Thyroid gland (tissue), 4 donors: ENCODE measurements around the gene KRT31. TPM values are rescaled to one million over a fixed set of nuclear protein-coding genes. Genes with fewer than 3 reads are reported as not detected.

Source experiments
- DNase-seq, 2 donors: peaks; one replicate each; pipeline ENCODE4 v3.0.0-alpha.2; 2019
- H3K27ac ChIP-seq, 3 donors: fragments of 200-600 bp; sonication (generic); 1 replicate in 2 of 3; 2 replicates in 1 of 3; pipeline ENCODE4 v1.5.1; 2016 to 2019; ENCODE audit warnings: mild to moderate bottlenecking in 1 of 3, moderate library complexity in 1 of 3
- H3K27me3 ChIP-seq: fragments of 200-600 bp; sonication (generic); one replicate; pipeline ENCODE4 v1.5.1; 2019
- H3K36me3 ChIP-seq, 2 donors: fragments of 200-600 bp; sonication (generic); one replicate each; pipeline ENCODE4 v1.5.1; 2016 to 2019
- H3K4me1 ChIP-seq, 2 donors: fragments of 200-600 bp; sonication (generic); one replicate each; pipeline ENCODE4 v1.5.1; 2017 to 2019
- H3K4me3 ChIP-seq, 3 donors: fragments of 200-600 bp; sonication (generic); replicated peaks in 1 of 3; 1 replicate in 2 of 3; 2 replicates in 1 of 3; pipeline ENCODE4 v1.5.1; 2016; ENCODE audit warnings: mild to moderate bottlenecking in 1 of 3
- H3K9me3 ChIP-seq: fragments of 200-600 bp; sonication (generic); one replicate; pipeline ENCODE4 v1.5.1; 2017
- CTCF ChIP-seq, 6 experiments: fragments of 200-600 bp in 3 of 6; fragments of 450-650 bp in 3 of 6; sonication (generic) in 3 of 6; IDR thresholded peaks; one replicate each; pipeline ENCODE4 v1.5.1; 2016 to 2019; ENCODE audit warnings: antibody characterized with exemption in 6 of 6, mild to moderate bottlenecking in 2 of 6, inconsistent platforms in 1 of 6, moderate library complexity in 1 of 6
- POLR2A ChIP-seq, 2 donors: fragments of 450-650 bp; IDR thresholded peaks; one replicate each; pipeline ENCODE4 v1.6.1; 2017; ENCODE audit warnings: antibody characterized with exemption in 2 of 2, mild to moderate bottlenecking in 2 of 2, moderate library complexity in 1 of 2
- WGBS, 2 donors: methylation state at CpG; one replicate each; pipeline ENCODE4 v1.1.5; 2017; 5-methylcytosine and 5-hydroxymethylcytosine counted together
- intact Hi-C: fragments of 100-400 bp; cut with DNase I; formaldehyde crosslinking; loops from one replicate; pipeline ENCODE4 v1.15.1; 2023
- total RNA-seq, 4 donors: library from RNA; depleted of rRNA; stranded (reverse); fragments of >200 nt; gene quantifications; one replicate each; pipeline ENCODE4 v1.2.3, GENCODE V29; 2016

The KRT31 gene
- total RNA-seq, 4 donors from 2014 or later = not detected

DNA sequence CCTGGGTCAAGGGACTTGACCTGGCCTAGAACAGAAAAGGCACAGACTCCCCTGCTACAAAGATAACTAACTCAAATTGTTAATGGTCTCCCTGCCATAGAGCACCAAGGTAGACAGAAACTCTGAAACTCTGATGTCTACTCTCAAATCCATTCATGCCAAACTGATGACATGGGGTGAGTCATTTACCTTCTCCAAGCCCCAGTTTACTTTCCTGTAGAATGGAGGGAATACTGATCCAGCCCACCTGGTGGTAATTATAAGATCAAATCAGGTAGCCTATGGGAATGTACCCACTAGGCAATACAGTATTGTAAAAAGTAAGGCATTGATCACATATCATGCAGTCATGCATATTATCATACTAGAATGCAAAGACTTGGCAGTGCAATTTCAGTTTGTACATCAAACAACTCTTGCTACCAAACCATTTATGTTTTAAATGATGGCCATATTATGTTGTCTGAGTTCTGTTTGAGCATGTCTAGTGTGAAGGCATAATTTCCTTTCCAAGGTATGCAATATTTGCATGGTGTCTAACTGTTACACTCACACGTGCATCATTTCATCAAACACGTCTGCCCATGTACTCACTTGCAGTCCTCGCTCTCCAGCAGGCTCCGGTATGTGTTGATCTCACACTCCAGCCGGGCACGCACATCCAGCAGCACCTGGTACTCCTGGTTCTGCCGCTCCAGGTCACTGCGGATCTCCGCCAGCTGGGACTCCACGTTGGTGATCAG, 3.0 kb downstream of the KRT31 start:
- Histone ChIP-seq H3K27ac (no peak overlapping the region), H3K4me3 (no peak overlapping the region), H3K4me1 (no peaks in the 10 kb centered on the region), H3K27me3 (no peaks in the 10 kb centered on the region), H3K36me3 (no peaks in the 10 kb centered on the region), H3K9me3 (no peaks in the 10 kb centered on the region)
- WGBS, 2 donors = 90% methylated on average over 10 of the region's 10 CpGs
- no peak for DNase-seq
- TF ChIP-seq POLR2A (IDR thresholded peaks at IDR 0.05) = no peak
- no peak for TF ChIP-seq CTCF (IDR thresholded peaks at IDR 0.05)
- intact Hi-C loops = no loop called here

DNA sequence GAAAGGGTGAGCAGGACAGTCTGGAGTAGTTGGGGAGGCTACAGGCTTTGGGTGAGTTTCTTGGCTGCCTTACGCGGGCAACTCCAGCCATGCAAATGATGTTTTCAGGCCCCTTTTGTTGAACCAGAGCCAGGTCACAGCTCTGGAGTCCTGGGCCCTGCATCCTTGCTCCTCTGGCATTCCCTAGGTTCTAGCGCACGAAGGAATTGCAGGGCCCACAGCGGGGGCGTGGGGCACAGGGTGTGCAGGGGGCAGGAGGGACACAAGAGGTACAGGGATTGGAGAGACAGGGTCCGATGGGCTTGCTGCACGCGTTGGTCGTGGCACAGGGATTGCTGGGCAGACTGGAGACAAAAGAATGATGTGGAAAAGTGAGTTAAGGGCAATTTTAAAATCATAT, 3.6 kb downstream of the KRT31 start:
- intact Hi-C loops = no loop called here
- no peaks in the 10 kb centered on the region for H3K27me3 ChIP-seq
- no peaks in the 10 kb centered on the region for H3K4me1 ChIP-seq
- WGBS, 2 donors = 82 to 87% methylated on average over 10 of the region's 10 CpGs
- TF ChIP-seq POLR2A (IDR thresholded peaks at IDR 0.05) = no peak
- no peak for TF ChIP-seq CTCF (IDR thresholded peaks at IDR 0.05)
- no peak for DNase-seq
- no peak overlapping the region for H3K4me3 ChIP-seq
- no peaks in the 10 kb centered on the region for H3K9me3 ChIP-seq
- no peaks in the 10 kb centered on the region for H3K36me3 ChIP-seq
- H3K27ac ChIP-seq = no peak overlapping the region

DNA sequence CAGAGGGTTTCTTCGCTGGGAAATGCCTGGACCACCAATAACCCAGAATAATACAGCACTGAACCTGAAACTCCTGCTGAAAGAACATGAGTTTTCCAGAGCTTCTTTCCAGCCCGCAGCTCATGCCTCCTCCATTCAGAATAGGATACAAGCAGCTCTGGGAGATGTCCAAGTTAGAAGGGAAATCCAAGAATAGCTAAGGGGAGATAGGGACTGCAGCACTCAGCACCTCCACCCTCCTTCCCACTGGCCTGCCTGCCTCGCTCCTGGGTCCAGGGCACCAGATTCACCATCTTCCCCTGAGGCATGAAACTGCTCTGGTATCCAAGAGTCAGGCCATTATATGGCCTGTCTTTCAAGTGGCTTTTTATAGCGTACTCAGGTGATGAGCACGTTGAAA, 4.1 kb downstream of the KRT31 start:
- TF ChIP-seq CTCF (IDR thresholded peaks at IDR 0.05) = no peak
- TF ChIP-seq POLR2A (IDR thresholded peaks at IDR 0.05) = no peak
- H3K9me3 ChIP-seq = no peaks in the 10 kb centered on the region
- no peaks in the 10 kb centered on the region for H3K36me3 ChIP-seq
- no peaks in the 10 kb centered on the region for H3K27me3 ChIP-seq
- WGBS, 2 donors = 69 to 70% methylated on average over 5 of the region's 5 CpGs
- no peak for DNase-seq
- intact Hi-C loops = no loop called here
- no peak overlapping the region for H3K27ac ChIP-seq
- H3K4me3 ChIP-seq = no peak overlapping the region
- no peaks in the 10 kb centered on the region for H3K4me1 ChIP-seq

DNA sequence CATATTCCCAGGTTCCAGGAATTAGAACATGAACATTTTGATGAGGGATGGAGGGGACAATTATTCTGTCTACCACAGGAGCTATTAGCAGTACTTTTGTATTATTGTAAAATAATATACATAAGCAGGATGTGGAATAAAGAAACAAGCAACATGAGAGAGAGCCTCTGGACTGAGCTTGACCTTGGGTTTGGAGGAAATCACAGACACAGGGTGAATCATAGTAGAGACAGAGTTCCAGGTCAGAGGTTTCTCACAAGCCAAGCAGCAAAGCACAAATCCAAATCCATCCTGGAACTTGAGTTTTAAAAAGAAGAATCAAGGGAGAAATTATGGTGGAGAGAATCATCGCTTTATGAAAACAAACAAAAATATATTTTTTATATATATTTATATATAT, 5.1 kb downstream of the KRT31 start:
- Histone ChIP-seq H3K36me3 (no peaks in the 10 kb centered on the region), H3K9me3 (no peaks in the 10 kb centered on the region), H3K4me3 (no peak overlapping the region), H3K27ac (no peak overlapping the region), H3K27me3 (no peaks in the 10 kb centered on the region), H3K4me1 (no peaks in the 10 kb centered on the region)
- WGBS, 2 donors = 94 to 95% methylated on average over 1 of the region's 1 CpG
- DNase-seq = no peak
- intact Hi-C loops = no loop called here
- TF ChIP-seq POLR2A (IDR thresholded peaks at IDR 0.05) (no peak), CTCF (IDR thresholded peaks at IDR 0.05) (no peak)

DNA sequence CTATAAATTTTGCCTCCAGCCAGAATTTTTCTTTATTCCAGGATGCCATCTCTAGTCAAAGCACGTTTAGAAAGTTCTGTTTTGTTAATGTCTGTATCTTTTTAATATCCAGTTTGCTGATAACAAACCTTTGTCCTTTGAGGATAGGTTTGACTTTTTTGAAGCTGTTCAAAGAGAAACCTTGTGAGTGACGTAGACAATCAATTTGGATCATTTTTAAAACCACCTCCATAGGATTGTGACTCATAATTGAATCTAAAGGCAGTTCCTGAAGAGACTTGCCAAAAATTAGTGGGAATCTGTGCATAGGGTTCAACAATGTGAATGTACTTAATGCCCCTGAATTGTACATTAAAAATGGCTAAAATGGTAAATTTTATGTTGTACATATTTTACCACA, 5.9 kb downstream of the KRT31 start:
- H3K27me3 ChIP-seq = no peaks in the 10 kb centered on the region
- no peak overlapping the region for H3K4me3 ChIP-seq
- intact Hi-C loops = no loop called here
- H3K27ac ChIP-seq = no peak overlapping the region
- H3K4me1 ChIP-seq = no peaks in the 10 kb centered on the region
- 79 to 85% methylated on average over 2 of the region's 2 CpGs for WGBS, 2 donors
- DNase-seq = no peak
- H3K9me3 ChIP-seq = no peaks in the 10 kb centered on the region
- H3K36me3 ChIP-seq = no peaks in the 10 kb centered on the region
- TF ChIP-seq POLR2A (IDR thresholded peaks at IDR 0.05) = no peak
- TF ChIP-seq CTCF (IDR thresholded peaks at IDR 0.05) = no peak
